HG02763 (cell line): Measurements from ENCODE around the gene MVP.
"Not testable (repeated sequence)": the region's sequence is repeated elsewhere in the genome, so short reads cannot be mapped to it uniquely, and the experiment has no call there.

Experiments used
- ATAC-seq: cut with Tn5 transposase; IDR thresholded peaks from one replicate; pipeline ENCODE4 v1.9.1; 2021; ENCODE audit warnings: mild to moderate bottlenecking, moderate library complexity; ENCODE audit not compliant: unreplicated experiment

Gene MVP

DNA sequence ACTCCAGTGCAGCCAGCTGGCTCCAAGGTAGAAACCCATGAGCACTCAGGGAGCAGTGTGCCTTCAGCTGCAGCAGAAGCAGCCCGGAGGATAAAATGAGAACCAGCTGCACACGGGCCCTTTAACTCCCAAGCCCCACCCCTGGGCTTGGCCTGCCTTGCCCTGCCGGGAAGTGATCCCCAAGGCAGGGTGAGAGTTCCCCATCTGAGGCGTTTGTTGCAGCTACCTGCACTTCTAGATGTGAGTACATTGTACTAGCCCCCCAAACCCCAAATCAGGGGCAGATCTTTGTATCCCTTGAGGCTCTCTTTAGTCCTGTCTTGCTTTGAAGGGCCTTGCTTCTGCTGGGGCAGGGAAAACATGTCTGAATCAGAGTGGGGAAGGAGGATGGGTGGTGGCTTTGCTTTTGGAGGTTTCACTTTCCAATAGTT is at the start of gene MVP:
Gene MVP, plus strand, starts transcription at position 192 of the 431 bp plus-strand sequence. CDS start 10,088 bp downstream, outside the sequence.
- no peak for ATAC-seq

DNA sequence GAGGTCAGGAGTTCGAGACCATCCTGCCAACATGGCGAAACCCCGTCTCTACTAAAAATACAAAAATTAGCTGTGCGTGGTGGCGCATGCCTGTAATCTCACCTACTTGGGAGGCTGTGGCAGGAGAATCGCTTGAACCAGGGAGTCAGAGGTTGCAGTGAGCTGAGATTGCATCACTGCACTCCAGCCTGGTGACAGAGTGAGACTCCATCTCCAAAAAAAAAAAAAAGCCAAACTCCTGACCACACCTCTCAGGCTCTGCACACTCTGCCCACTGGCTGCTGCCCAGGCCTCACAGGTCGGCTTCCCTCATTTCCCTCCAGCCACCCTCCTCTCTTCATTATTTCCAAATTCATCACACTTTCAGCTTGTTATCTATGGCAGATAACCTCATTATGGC is 47.9 kb upstream of the MVP start:
- not testable (repeated sequence) for ATAC-seq

DNA sequence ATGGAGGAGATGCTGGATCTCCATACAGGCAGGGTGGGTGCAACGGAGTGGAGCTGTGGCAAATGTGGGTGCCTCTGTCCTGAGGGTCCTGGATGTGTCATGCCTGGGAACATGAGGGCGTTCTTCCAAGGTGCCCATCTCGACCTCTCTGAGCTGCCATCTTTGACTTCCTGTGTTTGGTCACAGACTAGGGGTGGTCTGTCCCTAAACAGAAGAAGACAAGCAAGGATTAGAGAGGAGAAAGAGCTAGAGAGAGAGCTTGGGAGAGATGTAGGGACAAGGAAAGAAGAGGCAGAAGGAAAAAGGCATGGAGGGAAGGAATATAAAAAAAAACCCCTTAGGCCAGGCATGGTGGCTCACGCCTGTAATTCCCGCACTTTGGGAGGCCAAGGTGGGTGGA is 45.5 kb upstream of the MVP start:
- no peak for ATAC-seq

DNA sequence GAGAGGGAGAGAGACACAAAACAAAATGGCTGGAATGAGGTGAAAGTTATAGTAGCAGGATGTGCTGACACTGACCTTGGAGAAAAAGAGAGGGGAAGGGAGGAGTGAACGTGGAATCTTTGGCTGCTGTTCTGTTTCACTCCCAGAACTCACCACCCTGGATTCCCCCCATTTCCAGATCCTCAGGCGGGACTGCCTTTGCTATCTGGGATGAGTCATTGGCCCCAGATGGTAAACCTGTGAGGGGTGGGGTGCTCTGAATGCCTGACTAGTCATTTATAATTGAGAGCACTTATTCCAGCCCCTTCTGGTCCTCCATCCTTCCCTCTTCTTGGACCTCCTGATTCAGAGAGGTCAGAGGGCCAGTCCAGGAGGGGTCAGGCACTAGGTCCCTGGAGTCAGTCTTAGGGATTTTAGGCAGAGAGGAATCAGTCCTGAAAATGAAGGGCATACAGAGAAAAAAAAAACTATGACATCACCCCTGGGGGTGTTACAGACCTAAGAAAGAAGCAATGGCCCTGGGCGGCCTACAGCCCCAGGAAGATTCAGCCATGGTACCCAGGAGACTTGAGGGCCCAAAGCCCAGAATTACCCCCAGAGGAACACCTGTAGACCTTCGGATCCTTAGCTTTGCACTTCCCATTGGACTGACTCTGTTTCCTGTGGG is 44.4 kb upstream of the MVP start:
- ATAC-seq: no peak

DNA sequence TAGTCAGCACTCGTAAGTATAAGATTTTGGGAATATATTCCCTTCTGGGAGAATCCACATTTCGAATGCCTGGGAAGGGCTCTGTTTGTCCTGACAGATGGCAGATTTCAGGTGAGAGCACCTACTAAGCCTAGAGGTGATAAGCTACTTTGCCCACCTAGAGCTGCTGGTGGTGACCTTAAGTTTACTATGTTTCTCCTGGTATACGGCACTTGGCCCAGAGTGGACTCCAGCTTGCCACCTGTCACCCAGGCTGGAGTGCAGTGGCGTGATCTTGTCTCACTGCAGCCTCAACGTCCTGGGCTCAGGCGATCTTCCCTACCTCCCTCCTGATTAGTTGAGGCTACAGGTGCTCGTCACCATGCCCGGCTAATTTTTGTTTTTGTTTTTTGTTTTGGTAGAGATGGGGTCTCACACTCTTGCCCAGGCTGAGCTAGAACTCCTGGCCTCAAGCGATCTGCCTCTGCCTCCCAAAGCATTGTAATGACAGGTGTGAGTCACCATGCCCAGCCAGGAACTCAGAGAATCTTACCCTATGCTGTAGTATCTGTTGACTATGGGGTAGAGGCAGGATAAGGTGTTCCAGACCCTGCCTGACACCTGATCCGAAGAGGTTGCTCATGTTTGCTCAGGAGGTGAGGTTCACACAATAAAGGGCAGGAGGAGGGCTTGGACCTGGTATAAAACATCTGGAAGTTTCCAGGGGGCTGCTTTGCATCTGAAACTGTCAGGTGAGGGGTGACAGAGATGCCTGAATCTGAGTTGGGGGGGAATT is 42.5 kb upstream of the MVP start, which contains the start of gene ZG16:
Gene ZG16, plus strand, starts transcription at position 681 of the 775 bp plus-strand sequence. CDS start 1,011 bp downstream, outside the sequence.
- no peak for ATAC-seq

DNA sequence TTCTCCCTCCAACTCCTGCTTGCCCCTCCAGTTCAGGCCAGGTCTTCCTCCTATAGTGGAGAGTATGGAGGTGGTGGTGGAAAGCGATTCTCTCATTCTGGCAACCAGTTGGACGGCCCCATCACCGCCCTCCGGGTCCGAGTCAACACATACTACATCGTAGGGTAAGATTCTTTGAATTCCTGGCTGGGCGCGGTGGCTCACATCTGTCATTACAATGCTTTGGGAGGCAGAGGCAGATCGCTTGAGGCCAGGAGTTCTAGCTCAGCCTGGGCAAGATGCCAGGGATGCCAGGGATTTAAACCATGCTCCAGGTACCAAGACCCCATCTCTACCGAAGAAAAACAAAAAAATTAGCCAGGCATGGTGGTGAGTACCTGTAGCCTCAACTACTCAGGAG is 40.8 kb upstream of the MVP start:
- ATAC-seq: no peak

DNA sequence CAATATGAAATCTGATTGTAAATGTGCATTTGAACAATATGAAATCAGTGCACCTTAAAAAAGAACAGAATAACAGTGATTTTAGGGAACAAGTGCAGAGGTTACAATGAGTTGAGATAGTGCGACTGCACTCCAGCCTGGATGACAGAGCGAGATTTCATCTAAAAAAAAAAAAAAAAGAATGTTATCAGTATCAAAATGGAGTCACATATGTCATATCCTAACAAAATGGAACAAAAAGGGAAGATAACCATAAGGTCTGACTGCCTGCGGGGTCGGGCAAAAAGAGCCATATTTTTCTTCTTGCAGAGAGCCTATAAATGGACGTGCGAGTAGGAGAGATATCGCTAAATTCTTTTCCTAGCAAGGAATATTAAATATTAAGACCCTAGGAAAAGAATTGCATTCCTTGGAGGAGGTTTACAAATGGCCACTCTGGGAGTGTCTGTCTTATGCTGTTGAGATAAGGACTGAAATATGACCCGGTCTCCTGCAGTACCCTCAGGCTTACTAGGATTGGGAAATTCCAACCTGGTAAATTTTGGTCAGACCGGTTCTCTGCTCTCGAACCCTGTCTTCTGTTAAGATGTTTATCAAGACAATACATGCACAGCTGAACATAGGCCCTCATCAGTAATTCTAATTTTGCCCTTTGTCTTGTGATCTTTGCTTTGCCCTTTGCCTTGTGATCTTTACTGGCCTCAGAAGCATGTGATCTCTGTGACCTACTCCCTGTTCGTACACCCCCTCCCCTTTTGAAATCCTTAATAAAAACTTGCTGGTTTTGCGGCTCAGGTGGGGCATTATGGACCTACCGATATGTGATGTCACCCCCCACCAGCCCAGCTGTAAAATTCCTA is 36.9 kb upstream of the MVP start:
- not testable (repeated sequence) for ATAC-seq

DNA sequence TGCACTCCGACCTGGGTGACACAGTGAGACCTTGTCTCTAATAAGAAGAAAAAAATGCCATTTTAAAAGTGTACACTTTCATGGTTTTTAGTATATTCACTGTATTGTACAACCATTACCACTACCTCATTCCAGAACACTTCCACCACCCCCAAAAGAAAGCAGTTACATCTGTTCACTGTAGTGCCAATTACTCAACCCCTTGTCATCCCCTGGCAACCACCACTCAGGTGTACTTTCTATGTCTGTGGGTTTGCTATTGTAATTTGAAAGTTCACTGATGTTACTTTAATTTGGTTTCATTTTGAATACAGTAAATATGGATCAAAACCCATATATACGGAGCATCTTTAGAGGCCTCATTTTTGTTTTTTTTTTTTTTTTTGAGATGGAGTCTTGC is 36.1 kb upstream of the MVP start:
- ATAC-seq: no peak

DNA sequence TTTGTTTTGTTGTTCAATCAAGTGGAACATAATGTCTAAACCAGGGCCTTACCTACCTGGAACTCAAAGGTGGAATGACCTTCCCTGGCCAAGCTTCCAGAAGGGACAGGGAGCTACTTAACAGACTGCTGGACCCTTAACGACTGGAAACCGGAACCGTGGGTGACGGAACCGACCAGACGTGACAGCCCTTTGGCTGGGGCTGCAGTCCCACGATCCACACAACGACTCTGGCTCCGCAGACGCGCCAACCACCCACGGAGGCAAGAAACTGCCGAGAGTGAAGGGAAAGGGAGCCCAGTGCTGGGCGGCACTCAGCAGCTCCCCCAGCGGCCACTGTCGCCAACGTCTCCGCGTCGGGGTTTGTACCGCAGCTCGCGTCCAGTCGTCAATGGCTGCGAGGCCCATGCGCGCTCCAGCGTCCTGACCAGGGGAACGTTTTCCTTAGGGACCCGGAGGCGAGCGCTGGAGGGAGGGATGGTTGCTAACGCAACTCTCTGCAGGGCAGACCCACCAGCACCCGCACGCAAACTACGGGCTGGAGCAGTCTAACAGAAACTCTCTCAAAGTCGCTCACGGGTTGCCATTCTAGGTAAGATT is 35.3 kb upstream of the MVP start:
- ATAC-seq: no peak

DNA sequence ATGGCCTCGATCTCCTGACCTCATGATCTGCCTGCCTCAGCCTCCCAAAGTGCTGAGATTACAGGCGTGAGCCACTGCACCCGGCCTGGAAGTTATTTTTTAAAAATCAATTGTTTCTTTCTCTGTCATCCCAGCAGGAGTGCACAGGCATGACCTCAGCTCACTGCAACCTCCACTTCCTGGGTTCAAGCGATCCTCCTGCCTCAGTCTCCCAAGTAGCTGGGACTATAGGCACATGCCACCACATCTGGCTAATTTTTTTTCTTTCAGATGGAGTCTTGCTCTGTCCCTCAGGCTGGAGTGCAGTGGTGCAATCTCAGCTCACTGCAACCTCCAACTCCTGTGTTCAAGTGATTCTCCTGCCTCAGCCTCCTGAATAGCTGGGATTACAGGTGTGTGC is 33.1 kb upstream of the MVP start:
- ATAC-seq: not testable (repeated sequence)

DNA sequence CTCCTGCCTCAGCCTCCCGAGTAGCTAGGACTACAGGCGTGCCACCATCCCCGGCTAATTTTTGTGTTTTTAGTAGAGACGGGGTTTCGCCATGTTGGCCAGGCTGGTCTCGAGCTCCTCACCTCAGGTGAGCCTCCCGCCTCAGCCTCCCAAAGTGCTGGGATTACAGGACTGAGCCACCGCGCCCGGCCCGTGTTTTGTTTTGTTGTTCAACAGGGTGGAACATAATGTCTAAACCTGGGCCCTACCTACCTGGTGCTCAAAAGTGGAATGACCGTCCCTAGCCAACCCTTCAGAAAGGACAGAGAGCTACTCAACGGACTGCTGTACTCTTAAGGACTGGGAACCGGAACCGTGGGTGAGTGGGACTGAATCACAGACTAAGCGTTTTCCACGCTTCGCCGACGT is 30.5 kb upstream of the MVP start:
- no peak for ATAC-seq

DNA sequence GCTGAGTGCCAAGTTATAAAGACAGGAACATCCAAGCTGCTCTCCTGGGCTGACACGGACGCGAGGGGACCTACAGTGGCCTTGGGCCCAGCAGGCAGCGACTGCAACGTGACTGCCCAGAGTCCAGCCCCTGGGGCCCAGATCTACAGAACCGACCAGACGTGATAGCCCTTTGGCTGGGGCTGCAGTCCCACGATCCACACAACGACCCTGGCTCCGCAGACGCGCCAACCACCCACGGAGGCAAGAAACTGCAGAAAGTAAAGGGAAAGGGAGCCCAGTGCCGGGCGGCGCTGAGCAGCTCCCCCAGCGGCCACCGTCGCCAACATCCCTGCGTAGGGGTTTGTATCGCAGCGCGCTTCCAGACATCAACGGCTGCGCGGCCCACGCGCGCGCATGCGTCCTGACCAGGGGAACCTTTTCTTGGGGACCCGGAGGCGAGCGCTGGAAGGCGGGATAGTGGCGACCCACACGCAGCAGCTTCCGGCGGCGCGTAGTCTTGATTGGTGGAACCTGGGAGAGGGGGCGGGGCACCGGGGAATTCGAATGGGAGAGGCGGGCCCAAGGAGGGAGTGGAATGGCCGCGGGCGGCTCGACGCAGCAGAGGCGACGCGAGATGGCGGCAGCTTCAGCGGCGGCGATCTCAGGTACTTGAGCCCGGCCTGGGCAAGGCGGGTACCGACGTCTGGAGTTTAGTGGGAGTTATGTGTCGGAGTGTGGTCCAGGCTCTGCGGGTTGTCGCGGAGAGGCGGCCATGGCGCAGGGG is 29.9 kb upstream of the MVP start, which contains the start of gene KIF22:
Gene KIF22, plus strand, starts transcription at position 569 of the 766 bp plus-strand sequence. Its CDS starts 9 bp downstream, at position 578.
- peak; percentile 92 for ATAC-seq

DNA sequence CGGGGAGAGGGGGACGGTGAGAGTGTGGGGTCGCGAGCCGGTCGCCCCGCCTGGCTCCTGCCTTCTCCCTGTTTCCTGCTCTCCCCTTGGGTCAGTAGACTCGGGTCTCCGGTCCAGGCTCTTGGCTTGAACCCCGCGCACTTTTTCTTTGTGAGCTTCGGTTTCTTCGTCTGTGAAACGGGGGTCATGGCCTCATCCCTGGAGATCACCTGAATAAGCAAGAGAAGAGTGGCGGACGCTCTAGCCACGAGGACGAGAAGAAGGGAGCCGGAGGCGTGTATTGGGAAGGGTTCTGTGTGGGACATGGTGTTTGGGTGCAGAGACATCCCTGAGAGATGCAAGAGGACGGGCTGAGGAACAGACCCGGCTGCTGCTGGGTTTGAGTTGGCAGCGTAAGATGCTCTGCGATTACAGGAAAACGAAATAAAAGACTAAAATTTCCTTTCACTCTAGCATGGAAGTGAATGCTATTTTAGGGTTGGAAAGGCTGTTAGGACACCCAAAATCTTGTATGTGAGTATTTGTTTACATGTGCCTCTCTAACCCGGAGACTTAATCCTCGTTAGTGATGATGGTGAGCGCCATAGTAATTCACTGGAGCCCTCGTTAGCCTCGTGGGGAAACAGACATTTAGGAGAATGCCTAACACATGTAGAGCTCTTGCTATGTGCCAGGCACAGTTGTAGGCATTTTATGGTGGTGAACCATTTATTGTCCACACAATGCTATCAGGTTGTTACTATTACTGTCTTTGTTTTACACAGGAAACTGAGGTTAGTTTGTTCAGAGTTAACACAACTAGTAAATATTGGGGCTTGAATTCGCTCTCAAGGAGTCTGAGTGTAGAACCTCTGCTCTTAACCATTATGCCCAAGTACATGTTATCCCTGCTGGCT is 29.1 kb upstream of the MVP start:
- no peak for ATAC-seq

DNA sequence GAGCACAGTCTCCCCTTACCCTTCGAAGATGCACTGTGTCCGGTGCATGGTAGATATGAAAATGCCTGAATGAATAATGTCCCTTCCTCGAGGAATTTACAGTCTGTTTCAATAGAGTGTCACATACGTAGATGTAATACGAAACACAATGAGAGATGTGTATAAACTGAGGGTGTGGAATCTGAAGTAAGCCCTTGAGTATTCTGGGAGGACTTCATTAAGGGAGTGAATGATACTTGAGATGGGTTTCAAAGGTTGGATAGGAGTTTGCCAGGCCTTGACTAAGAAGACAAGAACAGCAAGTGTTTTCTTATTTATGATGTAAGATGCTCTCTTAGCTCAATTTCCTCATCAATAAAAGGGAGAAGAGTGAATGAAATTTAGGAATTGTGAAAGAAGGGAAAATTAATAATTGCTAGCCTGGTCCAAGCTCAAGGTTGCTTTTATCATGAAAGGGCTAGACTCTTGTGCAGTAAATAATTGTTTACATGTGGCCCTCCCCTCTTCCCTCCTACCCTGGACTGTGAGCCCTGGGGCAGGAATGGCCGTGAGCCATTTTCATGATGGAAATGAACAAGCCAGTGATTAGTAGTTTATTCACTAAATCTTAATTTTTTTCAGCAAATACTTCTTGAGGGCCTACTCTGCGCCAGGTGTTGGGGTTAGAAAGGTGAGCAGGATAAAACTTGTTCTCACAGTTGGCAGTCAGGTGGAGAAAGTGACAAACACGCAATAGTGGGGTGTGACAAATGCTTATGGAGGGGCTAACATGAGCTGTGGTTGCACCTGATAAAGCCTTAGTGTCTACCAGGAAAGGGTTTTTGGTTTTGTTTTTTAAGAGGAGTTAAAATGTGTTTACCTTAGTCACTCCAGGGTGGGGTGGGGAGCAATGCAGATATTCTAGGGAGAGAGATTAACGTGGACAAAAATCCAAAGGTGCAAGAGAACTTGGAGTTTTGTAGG is 28.1 kb upstream of the MVP start:
- no peak for ATAC-seq

DNA sequence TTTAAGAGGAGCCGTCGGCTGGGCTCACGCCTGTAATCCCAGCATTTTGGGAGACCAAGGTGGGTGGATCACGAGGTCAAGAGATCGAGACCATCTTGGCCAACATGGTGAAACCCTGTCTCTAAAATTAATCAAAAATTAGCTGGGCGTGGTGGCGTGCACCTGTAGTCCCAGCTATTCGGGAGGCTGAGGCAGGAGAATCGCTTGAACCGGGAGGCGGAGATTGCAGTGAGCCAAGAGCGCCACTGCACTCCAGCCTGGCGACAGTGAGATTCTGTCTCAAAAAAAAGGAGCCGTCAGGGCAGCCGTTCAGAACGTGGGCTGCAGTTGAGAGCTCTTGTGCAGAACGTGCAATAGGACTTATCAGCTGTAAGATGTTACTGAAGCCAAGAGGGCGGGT is 27.1 kb upstream of the MVP start:
- ATAC-seq: not testable (repeated sequence)

DNA sequence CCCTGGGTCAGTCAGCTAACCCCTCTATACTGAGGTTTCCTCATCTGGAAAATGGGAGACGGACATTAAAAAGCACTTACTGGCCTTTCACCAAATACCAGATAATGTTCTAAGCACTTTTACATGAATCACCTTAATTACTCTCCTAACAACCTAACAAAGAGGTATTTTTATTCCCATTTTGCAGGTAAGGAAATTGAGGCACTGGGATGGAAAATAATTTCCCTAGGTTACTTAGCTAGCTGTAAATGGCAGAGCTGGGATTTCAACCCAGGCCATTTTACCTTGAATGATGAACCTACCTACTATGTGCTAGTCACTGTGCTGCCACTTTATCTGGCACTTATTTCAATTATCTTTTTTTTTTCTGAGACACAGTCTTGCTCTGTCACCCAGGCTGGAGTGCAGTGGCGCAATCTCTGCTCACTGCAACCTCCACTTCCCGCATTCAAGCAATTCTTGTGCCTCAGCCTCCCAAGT is 26.0 kb upstream of the MVP start:
- no peak for ATAC-seq

DNA sequence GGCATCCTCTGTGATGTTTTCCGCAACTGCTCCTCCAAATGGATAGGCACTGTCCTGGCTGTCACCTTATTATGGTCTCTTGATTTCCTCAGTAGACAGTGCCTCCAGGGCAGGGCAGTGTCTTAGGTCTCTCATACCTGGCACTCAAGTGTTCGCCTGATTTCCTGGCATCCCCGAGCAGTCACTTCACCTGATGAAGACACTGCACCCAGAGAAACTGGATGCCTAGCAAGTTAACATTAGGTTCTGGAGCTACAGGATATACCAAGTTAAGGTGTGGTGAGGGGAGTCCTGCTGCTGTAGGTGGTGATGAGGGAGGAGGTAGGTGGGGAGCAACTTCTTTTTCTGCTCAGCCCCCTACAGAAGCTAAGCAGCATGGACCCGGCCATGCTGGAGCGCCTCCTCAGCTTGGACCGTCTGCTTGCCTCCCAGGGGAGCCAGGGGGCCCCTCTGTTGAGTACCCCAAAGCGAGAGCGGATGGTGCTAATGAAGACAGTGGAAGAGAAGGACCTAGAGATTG is 17.8 kb upstream of the MVP start:
- no peak for ATAC-seq
